K562 (cell line): Measurements from ENCODE around the gene DCUN1D1. TPM values are rescaled to one million over a fixed set of nuclear protein-coding genes. Genes with fewer than 3 reads are reported as not detected.

Experiments
- ATAC-seq: fragments of 200-7000 bp; cut with Tn5 transposase; 3 replicates; pipeline ENCODE4 v1.9.1; 2020; ENCODE audit warnings: moderate library complexity
- BruUV-seq: library from RNA; stranded (reverse); fragments of 400-500 nt; replicated peaks from 2 replicates; lab custom pipeline; 2021; lab: Mats Ljungman, UMichigan
- CTCF ChIA-PET: fragments of 300-600 bp; formaldehyde crosslinking; extraction: SDS; loops from one replicate; lab custom pipeline; 2021; ENCODE audit warnings: low intra/inter-chr PET ratio; lab: Yijun Ruan, JAX
- POLR2A ChIA-PET: fragments of 300-600, 350-650 bp; sonication (Branson Sonifier 250); formaldehyde crosslinking; extraction: SDS; loops from one replicate; lab custom pipeline; 2021; ENCODE audit warnings: antibody characterized with exemption, inconsistent platforms; lab: Yijun Ruan, JAX
- DNase-seq, 4 experiments: peaks; one replicate each; pipeline versions ENCODE4 v3.0.0 to v3.0.0-alpha.2; 2011 to 2018; ENCODE audit warnings: low spot score in 3 of 4, mixed read lengths in 3 of 4; ENCODE audit errors: extremely low read depth in 1 of 4
- FAIRE-seq: peaks from 2 replicates; lab custom pipeline; 2011; peaks lifted over from hg19 to GRCh38; lab: Jason Lieb, UNC
- H2AFZ ChIP-seq: 2 replicates; pipeline ENCODE4 v1.6.0; 2011; ENCODE audit warnings: low read depth, low read length, control low read depth, inconsistent platforms
- H3K27ac ChIP-seq: fragments of 200-600 bp; 3 replicates; pipeline ENCODE4 v1.8.0; 2011; ENCODE audit warnings: low read depth, mild to moderate bottlenecking, control low read depth, inconsistent platforms, low read length, moderate library complexity, mixed read lengths; ENCODE audit errors: extremely low read depth
- H3K27me3 ChIP-seq, 2 experiments: fragments of 300-600 bp in 1 of 2; 2 replicates in 1 of 2; 3 replicates in 1 of 2; pipeline versions ENCODE4 v1.6.0 to v1.8.0; 2011; ENCODE audit warnings: inconsistent platforms in 2 of 2, low read length in 2 of 2, mild to moderate bottlenecking in 1 of 2, mixed read lengths in 1 of 2, moderate library complexity in 1 of 2; ENCODE audit not compliant: control insufficient read depth in 2 of 2, insufficient read depth in 2 of 2
- H3K36me3 ChIP-seq: fragments of 300-600 bp; 3 replicates; pipeline ENCODE4 v1.8.0; 2011; ENCODE audit warnings: mild to moderate bottlenecking, low read length, inconsistent platforms; ENCODE audit not compliant: control insufficient read depth, insufficient read depth
- H3K4me1 ChIP-seq, 2 experiments: fragments of 200-600 bp in 1 of 2; replicated peaks in 1 of 2; 2 replicates in 1 of 2; 3 replicates in 1 of 2; pipeline versions ENCODE4 v1.5.1 to v1.8.0; 2011; ENCODE audit warnings: inconsistent platforms in 2 of 2, low read length in 2 of 2, mild to moderate bottlenecking in 1 of 2, mixed read lengths in 1 of 2, moderate library complexity in 1 of 2; ENCODE audit not compliant: control insufficient read depth in 2 of 2, insufficient read depth in 2 of 2
- H3K4me2 ChIP-seq: 2 replicates; pipeline ENCODE4 v1.6.1; 2011; ENCODE audit warnings: low read length, control low read depth, inconsistent platforms, mixed read lengths; ENCODE audit not compliant: insufficient read depth
- H3K4me3 ChIP-seq: fragments of 200-600 bp; sonication (generic), shearing (Covaris generic); 2 replicates; pipeline ENCODE4 v1.5.1; 2016; ENCODE audit warnings: control low read depth, inconsistent platforms
- H3K79me2 ChIP-seq: fragments of 200-600 bp; 3 replicates; pipeline ENCODE4 v1.8.0; 2011; ENCODE audit warnings: low read length, inconsistent platforms; ENCODE audit not compliant: control insufficient read depth, insufficient read depth
- H3K9ac ChIP-seq, 2 experiments: 2 replicates each; pipeline versions ENCODE4 v1.6.0 to v1.6.1; 2011; ENCODE audit warnings: low read depth in 2 of 2, low read length in 2 of 2, control low read depth in 1 of 2, inconsistent platforms in 1 of 2, mild to moderate bottlenecking in 1 of 2, mixed read lengths in 1 of 2; ENCODE audit not compliant: insufficient read depth in 1 of 2
- H3K9me1 ChIP-seq: one replicate; pipeline ENCODE4 v1.6.0; 2011; ENCODE audit warnings: inconsistent platforms, mild to moderate bottlenecking, low read length, moderate library complexity; ENCODE audit not compliant: control insufficient read depth, insufficient read depth
- H3K9me3 ChIP-seq: replicated peaks from 2 replicates; pipeline ENCODE4 v1.5.1; 2011; ENCODE audit warnings: low read depth, low read length, inconsistent platforms; ENCODE audit not compliant: control insufficient read depth, insufficient read depth
- H4K20me1 ChIP-seq: replicated peaks from 2 replicates; pipeline ENCODE4 v1.6.1; 2011; ENCODE audit warnings: low read length, inconsistent platforms, mixed read lengths; ENCODE audit not compliant: control insufficient read depth, insufficient read depth
- ARID3A ChIP-seq: IDR thresholded peaks from 2 replicates; pipeline ENCODE4 v1.6.1; 2012; ENCODE audit warnings: low read depth, low read length, improper control_type of control experiment, borderline replicate concordance
- CTBP1 ChIP-seq: fragments of 450-650 bp; IDR thresholded peaks from 2 replicates; pipeline ENCODE4 v1.6.1; 2016; ENCODE audit warnings: borderline replicate concordance
- GATAD2B ChIP-seq: fragments of 450-650 bp; IDR thresholded peaks from 2 replicates; pipeline ENCODE4 v1.6.1; 2017; ENCODE audit warnings: mild to moderate bottlenecking, borderline replicate concordance
- KHSRP ChIP-seq: fragments of 450-650 bp; IDR thresholded peaks from 2 replicates; pipeline ENCODE4 v1.6.1; 2017
- MTA1 ChIP-seq: fragments of 450-650 bp; IDR thresholded peaks from 2 replicates; pipeline ENCODE4 v1.6.1; 2017; ENCODE audit warnings: borderline replicate concordance
- MYBL2 ChIP-seq, 2 experiments: fragments of 450-650 bp in 1 of 2; sonication (generic) in 1 of 2; formaldehyde crosslinking in 1 of 2; IDR thresholded peaks; 2 replicates each; pipeline versions ENCODE4 v1.6.1 to v1.8.1; 2017 to 2022; ENCODE audit warnings: borderline replicate concordance in 1 of 2, inconsistent platforms in 1 of 2, low read depth in 1 of 2, mild to moderate bottlenecking in 1 of 2, missing genetic modification reagents in 1 of 2, moderate library complexity in 1 of 2
- NCOR1 ChIP-seq: fragments of 450-650 bp; IDR thresholded peaks from 2 replicates; pipeline ENCODE4 v1.6.1; 2016; ENCODE audit warnings: mild to moderate bottlenecking, moderate library complexity
- NELFE ChIP-seq: IDR thresholded peaks from 2 replicates; pipeline ENCODE4 v1.6.1; 2011; ENCODE audit warnings: mild to moderate bottlenecking; ENCODE audit not compliant: insufficient read depth, insufficient read length
- POU5F1 ChIP-seq: fragments of 150-350 bp; IDR thresholded peaks from 2 replicates; pipeline ENCODE4 v1.6.1; 2014; ENCODE audit warnings: borderline replicate concordance, low read length, low read depth, mild to moderate bottlenecking; ENCODE audit not compliant: partially characterized antibody
- PYGO2 ChIP-seq: fragments of 450-650 bp; IDR thresholded peaks from 2 replicates; pipeline ENCODE4 v1.6.1; 2016; ENCODE audit warnings: mild to moderate bottlenecking, missing genetic modification characterization, moderate library complexity, missing compliant biosample characterization
- RBM15 ChIP-seq: fragments of 200-400 bp; formaldehyde crosslinking; IDR thresholded peaks from 2 replicates; pipeline ENCODE4 v1.6.1; 2018; ENCODE audit warnings: mild to moderate bottlenecking, low read length, moderate library complexity; ENCODE audit not compliant: insufficient read depth
- SMARCB1 ChIP-seq: IDR thresholded peaks from 2 replicates; pipeline ENCODE4 v1.6.1; 2011; ENCODE audit warnings: improper control_type of control experiment, low read depth; ENCODE audit not compliant: insufficient read length
- SOX6 ChIP-seq: fragments of 450-650 bp; IDR thresholded peaks from 2 replicates; pipeline ENCODE4 v1.6.1; 2014; ENCODE audit warnings: mild to moderate bottlenecking
- ZBTB34 ChIP-seq: fragments of 250-450 bp; sonication (Bioruptor Pico); IDR thresholded peaks from 2 replicates; pipeline ENCODE4 v1.8.0; 2021; ENCODE audit warnings: mild to moderate bottlenecking, moderate library complexity
- ZNF263 ChIP-seq: sonication (generic); formaldehyde crosslinking; IDR thresholded peaks from 2 replicates; pipeline ENCODE4 v1.8.0; 2022; ENCODE audit warnings: mild to moderate bottlenecking, missing genetic modification reagents, borderline replicate concordance
- WGBS: fragments of 100-300 bp; shearing (Covaris generic); methylation state at CpG from one replicate; pipeline ENCODE4 v1.1.6; 2016; ENCODE audit warnings: low coverage, mixed read lengths; ENCODE audit not compliant: insufficient coverage; ENCODE audit errors: missing lambda C conversion rate; 5-methylcytosine and 5-hydroxymethylcytosine counted together
- in situ Hi-C: fragments of 300-500 bp; cut with MboI; formaldehyde crosslinking; loops from 4 replicates; pipeline ENCODE4 v1.15.0; 2018; ENCODE audit warnings: inconsistent platforms, mixed read lengths
- intact Hi-C: fragments of 100-400 bp; cut with micrococcal nuclease; formaldehyde crosslinking; loops from 2 replicates; pipeline ENCODE4 v1.14.2; 2022
- polyA plus RNA-seq, 8 experiments: library from polyadenylated mRNA; depleted of rRNA in 4 of 8; stranded (reverse) in 5 of 8; unstranded in 3 of 8; fragments of >200 nt; fragmentation: Nextera tagmentation in 2 of 8; fragmentation: Illumina TruSeq in 1 of 8; extraction: Ambion mirVana in 2 of 8; extraction: Trizol in 1 of 8; gene quantifications; 2 replicates each; pipeline versions ENCODE4 v1.2.1 to v1.2.3, GENCODE V29; 2011 to 2014; ENCODE audit warnings: inconsistent platforms in 1 of 8, missing spikeins in 1 of 8
- total RNA-seq, 7 experiments: library from RNA; depleted of rRNA in 6 of 7; stranded (reverse); fragments of >200 nt in 6 of 7; fragmentation: Illumina TruSeq in 2 of 7; extraction: Trizol in 2 of 7; gene quantifications; 2 replicates each; pipeline versions ENCODE4 v1.2.1 to v1.2.3, GENCODE V29; 2011 to 2021; ENCODE audit warnings: low replicate concordance in 1 of 7
- TF ChIP-seq, protein P1 (sequence below): fragments of 150-350 bp; IDR thresholded peaks from 2 replicates; pipeline ENCODE4 v1.6.1; 2014; ENCODE audit warnings: low read depth, mild to moderate bottlenecking, low read length, borderline replicate concordance

DCUN1D1 gene
- total and polyA plus RNA-seq, 9 of the 15 experiments (the other 6 are each of a cell fraction or from before 2014, with no cell fraction given) = 11.4 to 46.8 (median 28.2) TPM

DNA sequence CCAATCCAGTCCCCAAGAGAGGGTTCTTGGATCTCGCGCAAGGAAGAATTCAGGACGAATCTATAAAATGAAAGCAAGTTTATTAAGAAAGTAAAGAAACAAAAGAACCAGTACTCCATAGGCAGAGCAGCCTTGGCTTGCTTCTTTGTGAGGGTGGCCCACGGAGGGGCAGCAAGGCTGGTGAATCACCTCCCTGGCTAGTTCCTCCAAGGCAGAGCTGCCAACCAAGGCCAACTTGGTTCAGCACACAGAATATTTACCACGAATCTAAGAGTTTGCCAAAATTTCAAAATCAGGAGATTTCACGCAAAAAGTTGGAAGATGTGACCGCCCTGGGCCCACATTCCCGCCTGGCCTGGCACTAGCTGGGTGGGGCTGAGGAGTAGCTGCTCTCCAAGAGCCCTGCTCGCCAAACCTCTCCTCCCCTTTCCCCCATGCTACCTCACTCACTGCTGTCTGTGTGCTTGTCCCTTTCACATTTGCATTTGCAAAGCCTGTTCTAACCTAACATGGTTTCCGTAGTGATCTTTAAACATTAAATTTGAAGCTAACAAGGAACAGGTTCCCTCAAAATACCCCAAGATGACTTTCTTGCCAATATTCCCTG is 26.2 kb upstream of the DCUN1D1 start:
- Histone ChIP-seq H3K4me3 (no peak overlapping the region), H2AFZ (no peak overlapping the region), H4K20me1 (no peaks in the 10 kb centered on the region), H3K27me3 (no peaks in the 10 kb centered on the region), H3K9me3 (no peaks in the 10 kb centered on the region), H3K4me2 (no peak overlapping the region), H3K79me2 (no peaks in the 10 kb centered on the region), H3K36me3 (no peaks in the 10 kb centered on the region), H3K4me1 (peaks cover 14% of the 10 kb centered on the region in 2 experiments), H3K9me1 (no peaks in the 10 kb centered on the region), H3K9ac (no peak overlapping the region), H3K27ac (no peak overlapping the region)
- CTCF ChIA-PET = no interaction called here
- intact Hi-C loops = no loop called here
- ATAC-seq (no peak), DNase-seq (no peak), FAIRE-seq (no peak)
- WGBS = 60% methylated on average over 9 of the region's 10 CpGs
- in situ Hi-C loops = no loop called here
- no TSS peak for BruUV-seq
- POLR2A ChIA-PET = interaction anchor here (0.6 to 0.9 kb wide), 3 partner anchors 10 to 77 kb away, joined by 3 read pairs; no protein-coding TSS in a partner anchor
- no peak for TF ChIP-seq SMARCB1
- no peak for TF ChIP-seq CTBP1
- no peak for TF ChIP-seq NELFE
- no peak for TF ChIP-seq NCOR1
- TF ChIP-seq ARID3A = no peak
- TF ChIP-seq POU5F1 = no peak
- TF ChIP-seq, protein P1, sequence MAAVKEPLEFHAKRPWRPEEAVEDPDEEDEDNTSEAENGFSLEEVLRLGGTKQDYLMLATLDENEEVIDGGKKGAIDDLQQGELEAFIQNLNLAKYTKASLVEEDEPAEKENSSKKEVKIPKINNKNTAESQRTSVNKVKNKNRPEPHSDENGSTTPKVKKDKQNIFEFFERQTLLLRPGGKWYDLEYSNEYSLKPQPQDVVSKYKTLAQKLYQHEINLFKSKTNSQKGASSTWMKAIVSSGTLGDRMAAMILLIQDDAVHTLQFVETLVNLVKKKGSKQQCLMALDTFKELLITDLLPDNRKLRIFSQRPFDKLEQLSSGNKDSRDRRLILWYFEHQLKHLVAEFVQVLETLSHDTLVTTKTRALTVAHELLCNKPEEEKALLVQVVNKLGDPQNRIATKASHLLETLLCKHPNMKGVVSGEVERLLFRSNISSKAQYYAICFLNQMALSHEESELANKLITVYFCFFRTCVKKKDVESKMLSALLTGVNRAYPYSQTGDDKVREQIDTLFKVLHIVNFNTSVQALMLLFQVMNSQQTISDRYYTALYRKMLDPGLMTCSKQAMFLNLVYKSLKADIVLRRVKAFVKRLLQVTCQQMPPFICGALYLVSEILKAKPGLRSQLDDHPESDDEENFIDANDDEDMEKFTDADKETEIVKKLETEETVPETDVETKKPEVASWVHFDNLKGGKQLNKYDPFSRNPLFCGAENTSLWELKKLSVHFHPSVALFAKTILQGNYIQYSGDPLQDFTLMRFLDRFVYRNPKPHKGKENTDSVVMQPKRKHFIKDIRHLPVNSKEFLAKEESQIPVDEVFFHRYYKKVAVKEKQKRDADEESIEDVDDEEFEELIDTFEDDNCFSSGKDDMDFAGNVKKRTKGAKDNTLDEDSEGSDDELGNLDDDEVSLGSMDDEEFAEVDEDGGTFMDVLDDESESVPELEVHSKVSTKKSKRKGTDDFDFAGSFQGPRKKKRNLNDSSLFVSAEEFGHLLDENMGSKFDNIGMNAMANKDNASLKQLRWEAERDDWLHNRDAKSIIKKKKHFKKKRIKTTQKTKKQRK = no peak
- no peak for TF ChIP-seq KHSRP
- TF ChIP-seq ZNF263 (CRISPR knock-in tag) = no peak
- TF ChIP-seq GATAD2B = no peak
- TF ChIP-seq MYBL2 (IDR thresholded peaks at IDR 0.05; ENCODE audit: low read depth) = no peak
- TF ChIP-seq MYBL2 (CRISPR knock-in tag; IDR thresholded peaks at IDR 0.05; ENCODE audit: borderline replicate concordance) = no peak
- TF ChIP-seq SOX6 = no peak
- no peak for TF ChIP-seq PYGO2 (tag)
- TF ChIP-seq MTA1 = no peak
- TF ChIP-seq ZBTB34 (CRISPR knock-in tag) = no peak
- TF ChIP-seq RBM15 = no peak
